ENCODE measurements around the gene CHKA.

GRCh38 chr11:68128682-68129327 is 7.6 kb upstream of the CHKA start:
- TF ChIP-seq POLR2A (IDR thresholded peaks at IDR 0.05) (no peak), CTCF (IDR thresholded peaks at IDR 0.05) (no peak), EP300 (IDR thresholded peaks at IDR 0.05) (no peak), POLR2AphosphoS5 (IDR thresholded peaks at IDR 0.05) (peak; percentile 34 to 83 (median 73))

All from stomach (tissue), 4 donors.